ENCODE measurements around the gene SVOPL.

DNA sequence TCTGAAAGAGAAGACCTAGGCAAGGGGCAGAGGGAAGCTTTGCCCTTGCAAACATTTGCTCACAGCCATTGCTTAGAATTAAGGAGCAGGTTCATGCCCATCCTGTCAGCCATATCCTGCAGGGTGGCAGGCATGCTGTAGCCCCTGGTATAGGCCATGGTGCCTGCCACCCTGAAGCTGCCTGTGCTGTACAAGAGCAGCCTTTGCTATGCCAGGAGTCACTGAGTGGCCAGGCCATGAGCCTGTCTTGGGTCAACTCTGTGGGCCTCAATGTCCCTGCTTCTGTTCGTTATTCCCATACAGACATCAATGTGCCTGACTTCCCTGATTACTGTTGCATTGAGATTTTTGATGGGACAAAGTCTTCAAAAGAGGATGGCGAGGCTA, 368 bp upstream of the SVOPL start:
- no peak for TF ChIP-seq CREB1 (IDR thresholded peaks at IDR 0.05; ENCODE audit: low read depth)
- TF ChIP-seq EGR1 (IDR thresholded peaks at IDR 0.05) = no peak
- TF ChIP-seq TAF1 (IDR thresholded peaks at IDR 0.05; ENCODE audit: low read depth) = no peak
- TF ChIP-seq EP300 (IDR thresholded peaks at IDR 0.05; ENCODE audit: borderline replicate concordance) = no peak
- TF ChIP-seq MAX (IDR thresholded peaks at IDR 0.05) = no peak
- TF ChIP-seq USF1 (IDR thresholded peaks at IDR 0.05) = no peak
